K562 (cell line): ENCODE results near the gene PPP1R3A. TPM values are rescaled to one million over a fixed set of nuclear protein-coding genes. Genes with fewer than 3 reads are reported as not detected.

ENCODE experiments used
- ATAC-seq: fragments of 200-7000 bp; cut with Tn5 transposase; 3 replicates; pipeline ENCODE4 v1.9.1; 2020; ENCODE audit warnings: moderate library complexity
- BruUV-seq: library from RNA; stranded (reverse); fragments of 400-500 nt; replicated peaks from 2 replicates; lab custom pipeline; 2021; lab: Mats Ljungman, UMichigan
- CTCF ChIA-PET: fragments of 300-600 bp; formaldehyde crosslinking; extraction: SDS; loops from one replicate; lab custom pipeline; 2021; ENCODE audit warnings: low intra/inter-chr PET ratio; lab: Yijun Ruan, JAX
- POLR2A ChIA-PET: fragments of 300-600, 350-650 bp; sonication (Branson Sonifier 250); formaldehyde crosslinking; extraction: SDS; loops from one replicate; lab custom pipeline; 2021; ENCODE audit warnings: antibody characterized with exemption, inconsistent platforms; lab: Yijun Ruan, JAX
- DNase-seq, 4 experiments: peaks; one replicate each; pipeline versions ENCODE4 v3.0.0 to v3.0.0-alpha.2; 2011 to 2018; ENCODE audit warnings: low spot score in 3 of 4, mixed read lengths in 3 of 4; ENCODE audit errors: extremely low read depth in 1 of 4
- FAIRE-seq: peaks from 2 replicates; lab custom pipeline; 2011; peaks lifted over from hg19 to GRCh38; lab: Jason Lieb, UNC
- H2AFZ ChIP-seq: 2 replicates; pipeline ENCODE4 v1.6.0; 2011; ENCODE audit warnings: low read depth, low read length, control low read depth, inconsistent platforms
- H3K27ac ChIP-seq: fragments of 200-600 bp; 3 replicates; pipeline ENCODE4 v1.8.0; 2011; ENCODE audit warnings: low read depth, mild to moderate bottlenecking, control low read depth, inconsistent platforms, low read length, moderate library complexity, mixed read lengths; ENCODE audit errors: extremely low read depth
- H3K27me3 ChIP-seq, 2 experiments: fragments of 300-600 bp in 1 of 2; 2 replicates in 1 of 2; 3 replicates in 1 of 2; pipeline versions ENCODE4 v1.6.0 to v1.8.0; 2011; ENCODE audit warnings: inconsistent platforms in 2 of 2, low read length in 2 of 2, mild to moderate bottlenecking in 1 of 2, mixed read lengths in 1 of 2, moderate library complexity in 1 of 2; ENCODE audit not compliant: control insufficient read depth in 2 of 2, insufficient read depth in 2 of 2
- H3K36me3 ChIP-seq: fragments of 300-600 bp; 3 replicates; pipeline ENCODE4 v1.8.0; 2011; ENCODE audit warnings: mild to moderate bottlenecking, low read length, inconsistent platforms; ENCODE audit not compliant: control insufficient read depth, insufficient read depth
- H3K4me1 ChIP-seq, 2 experiments: fragments of 200-600 bp in 1 of 2; replicated peaks in 1 of 2; 2 replicates in 1 of 2; 3 replicates in 1 of 2; pipeline versions ENCODE4 v1.5.1 to v1.8.0; 2011; ENCODE audit warnings: inconsistent platforms in 2 of 2, low read length in 2 of 2, mild to moderate bottlenecking in 1 of 2, mixed read lengths in 1 of 2, moderate library complexity in 1 of 2; ENCODE audit not compliant: control insufficient read depth in 2 of 2, insufficient read depth in 2 of 2
- H3K4me2 ChIP-seq: 2 replicates; pipeline ENCODE4 v1.6.1; 2011; ENCODE audit warnings: low read length, control low read depth, inconsistent platforms, mixed read lengths; ENCODE audit not compliant: insufficient read depth
- H3K4me3 ChIP-seq: fragments of 200-600 bp; sonication (generic), shearing (Covaris generic); 2 replicates; pipeline ENCODE4 v1.5.1; 2016; ENCODE audit warnings: control low read depth, inconsistent platforms
- H3K79me2 ChIP-seq: fragments of 200-600 bp; 3 replicates; pipeline ENCODE4 v1.8.0; 2011; ENCODE audit warnings: low read length, inconsistent platforms; ENCODE audit not compliant: control insufficient read depth, insufficient read depth
- H3K9ac ChIP-seq, 2 experiments: 2 replicates each; pipeline versions ENCODE4 v1.6.0 to v1.6.1; 2011; ENCODE audit warnings: low read depth in 2 of 2, low read length in 2 of 2, control low read depth in 1 of 2, inconsistent platforms in 1 of 2, mild to moderate bottlenecking in 1 of 2, mixed read lengths in 1 of 2; ENCODE audit not compliant: insufficient read depth in 1 of 2
- H3K9me1 ChIP-seq: one replicate; pipeline ENCODE4 v1.6.0; 2011; ENCODE audit warnings: inconsistent platforms, mild to moderate bottlenecking, low read length, moderate library complexity; ENCODE audit not compliant: control insufficient read depth, insufficient read depth
- H3K9me3 ChIP-seq: replicated peaks from 2 replicates; pipeline ENCODE4 v1.5.1; 2011; ENCODE audit warnings: low read depth, low read length, inconsistent platforms; ENCODE audit not compliant: control insufficient read depth, insufficient read depth
- H4K20me1 ChIP-seq: replicated peaks from 2 replicates; pipeline ENCODE4 v1.6.1; 2011; ENCODE audit warnings: low read length, inconsistent platforms, mixed read lengths; ENCODE audit not compliant: control insufficient read depth, insufficient read depth
- CHD2 ChIP-seq: IDR thresholded peaks from 2 replicates; pipeline ENCODE4 v1.6.1; 2011; ENCODE audit warnings: low read depth, low read length
- EP300 ChIP-seq: IDR thresholded peaks from 2 replicates; pipeline ENCODE4 v1.6.1; 2012; ENCODE audit warnings: low read length, improper control_type of control experiment
- ETS2 ChIP-seq: IDR thresholded peaks from 2 replicates; pipeline ENCODE4 v1.6.1; 2016; ENCODE audit warnings: borderline replicate concordance, missing genetic modification characterization, mild to moderate bottlenecking, moderate library complexity, missing compliant biosample characterization; ENCODE audit not compliant: poor library complexity, severe bottlenecking
- FUS ChIP-seq: fragments of 200-400 bp; formaldehyde crosslinking; optimal IDR thresholded peaks from 2 replicates; pipeline ENCODE3; 2017; ENCODE audit warnings: low read depth, low read length
- IRF1 ChIP-seq: sonication (generic); formaldehyde crosslinking; IDR thresholded peaks from 2 replicates; pipeline ENCODE4 v1.8.0; 2022; ENCODE audit warnings: missing genetic modification reagents, mild to moderate bottlenecking, borderline replicate concordance
- IRF2 ChIP-seq: sonication (generic); formaldehyde crosslinking; IDR thresholded peaks from 2 replicates; pipeline ENCODE4 v1.8.1; 2022; ENCODE audit warnings: mild to moderate bottlenecking, missing genetic modification reagents
- MYC ChIP-seq, 2 experiments: fragments of 250-450 bp in 1 of 2; sonication (Bioruptor Pico) in 1 of 2; IDR thresholded peaks; 2 replicates each; pipeline versions ENCODE4 v1.5.1 to v1.6.1; 2012 to 2021; ENCODE audit warnings: low read depth in 2 of 2, borderline replicate concordance in 1 of 2, improper control_type of control experiment in 1 of 2, low read length in 1 of 2, mild to moderate bottlenecking in 1 of 2, moderate library complexity in 1 of 2
- RBM22 ChIP-seq: fragments of 200-400 bp; formaldehyde crosslinking; IDR thresholded peaks from 2 replicates; pipeline ENCODE4 v1.6.1; 2018; ENCODE audit warnings: low read length, low read depth; ENCODE audit not compliant: poor library complexity, severe bottlenecking
- SMARCB1 ChIP-seq: IDR thresholded peaks from 2 replicates; pipeline ENCODE4 v1.6.1; 2011; ENCODE audit warnings: improper control_type of control experiment, low read depth; ENCODE audit not compliant: insufficient read length
- SREBF1 ChIP-seq: fragments of 150-350 bp; IDR thresholded peaks from 2 replicates; pipeline ENCODE4 v1.6.1; 2014; ENCODE audit warnings: antibody characterized with exemption, low read depth, low read length, borderline replicate concordance
- TEAD1 ChIP-seq, 2 experiments: fragments of 450-650 bp in 1 of 2; sonication (generic) in 1 of 2; formaldehyde crosslinking; IDR thresholded peaks; 2 replicates each; pipeline versions ENCODE4 v1.4.0 to v1.8.0; 2020 to 2022; ENCODE audit warnings: mild to moderate bottlenecking in 2 of 2, missing genetic modification reagents in 1 of 2
- YBX1 ChIP-seq: fragments of 450-650 bp; IDR thresholded peaks from 2 replicates; pipeline ENCODE4 v1.7.1; 2016; ENCODE audit warnings: mild to moderate bottlenecking
- ZNF695 ChIP-seq: fragments of 450-650 bp; formaldehyde crosslinking; IDR thresholded peaks from 2 replicates; pipeline ENCODE4 v1.4.0; 2020; ENCODE audit warnings: mild to moderate bottlenecking, moderate library complexity
- WGBS: fragments of 100-300 bp; shearing (Covaris generic); methylation state at CpG from one replicate; pipeline ENCODE4 v1.1.6; 2016; ENCODE audit warnings: low coverage, mixed read lengths; ENCODE audit not compliant: insufficient coverage; ENCODE audit errors: missing lambda C conversion rate; 5-methylcytosine and 5-hydroxymethylcytosine counted together
- in situ Hi-C: fragments of 300-500 bp; cut with MboI; formaldehyde crosslinking; loops from 4 replicates; pipeline ENCODE4 v1.15.0; 2018; ENCODE audit warnings: inconsistent platforms, mixed read lengths
- intact Hi-C: fragments of 100-400 bp; cut with micrococcal nuclease; formaldehyde crosslinking; loops from 2 replicates; pipeline ENCODE4 v1.14.2; 2022
- polyA plus RNA-seq, 8 experiments: library from polyadenylated mRNA; depleted of rRNA in 4 of 8; stranded (reverse) in 5 of 8; unstranded in 3 of 8; fragments of >200 nt; fragmentation: Nextera tagmentation in 2 of 8; fragmentation: Illumina TruSeq in 1 of 8; extraction: Ambion mirVana in 2 of 8; extraction: Trizol in 1 of 8; gene quantifications; 2 replicates each; pipeline versions ENCODE4 v1.2.1 to v1.2.3, GENCODE V29; 2011 to 2014; ENCODE audit warnings: inconsistent platforms in 1 of 8, missing spikeins in 1 of 8
- total RNA-seq, 7 experiments: library from RNA; depleted of rRNA in 6 of 7; stranded (reverse); fragments of >200 nt in 6 of 7; fragmentation: Illumina TruSeq in 2 of 7; extraction: Trizol in 2 of 7; gene quantifications; 2 replicates each; pipeline versions ENCODE4 v1.2.1 to v1.2.3, GENCODE V29; 2011 to 2021; ENCODE audit warnings: low replicate concordance in 1 of 7
- TF ChIP-seq, protein P1 (sequence below): fragments of 250-450 bp; sonication (Bioruptor Pico); IDR thresholded peaks from 2 replicates; pipeline ENCODE4 v1.8.0; 2022; ENCODE audit warnings: moderate library complexity, mild to moderate bottlenecking, inconsistent platforms

PPP1R3A gene
- total and polyA plus RNA-seq, 9 of the 15 experiments (the other 6 are each of a cell fraction or from before 2014, with no cell fraction given): 0.01 to 0.03 TPM; not detected in 7

- Histone ChIP-seq H3K79me2 (no peaks in the 10 kb centered on the region), H3K4me1 (no peaks in the 10 kb centered on the region), H3K9me1 (no peaks in the 10 kb centered on the region), H3K4me3 (no peak overlapping the region), H3K4me2 (no peak overlapping the region)
- DNase-seq (no peak), FAIRE-seq (no peak)
- CTCF ChIA-PET: no interaction called here
- 0% methylated on average over 2 of the region's 2 CpGs for WGBS
- no peak for TF ChIP-seq IRF1
- no peak for TF ChIP-seq YBX1
- TF ChIP-seq, all 486 proteins: peak for 0
- Histone ChIP-seq H2AFZ (no peak overlapping the region), H3K9ac (no peak overlapping the region), H3K27ac (no peak overlapping the region), H4K20me1 (no peaks in the 10 kb centered on the region), H3K36me3 (no peaks in the 10 kb centered on the region), H3K27me3 (no peaks in the 10 kb centered on the region), H3K9me3 (no peaks in the 10 kb centered on the region; the same call in 1 of the 2 replicates)
- BruUV-seq: no TSS peak
- intact Hi-C loops (no loop called here), in situ Hi-C loops (no loop called here)
- POLR2A ChIA-PET: interaction anchor here (0.6 kb wide), 1 partner anchor 58 kb away, joined by 3 read pairs; no protein-coding TSS in a partner anchor
- no peak for ATAC-seq
These were observed 62.8 kb downstream of the PPP1R3A start for GRCh38 chr7:113856010-113856409.

DNA sequence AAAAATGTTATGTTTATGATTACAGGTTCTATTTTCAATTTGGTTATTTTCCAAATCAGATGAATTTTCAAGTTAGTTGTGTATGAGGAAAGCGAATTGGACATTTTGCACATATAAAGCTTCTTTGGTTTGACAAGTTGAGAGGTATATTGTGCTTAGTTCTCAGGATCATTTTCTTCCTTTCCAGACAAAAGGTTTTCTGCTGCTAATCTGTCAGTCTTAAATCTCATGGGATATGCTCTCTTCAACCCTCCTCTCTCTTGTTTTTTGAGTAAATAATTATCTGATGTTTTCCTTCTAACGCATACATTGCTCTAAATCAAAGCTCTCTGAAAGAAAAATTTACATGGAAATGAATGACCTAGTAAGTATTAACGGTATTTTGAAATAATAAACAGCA, 77.9 kb downstream of the PPP1R3A start:
- no peak overlapping the region for H3K4me2 ChIP-seq
- FAIRE-seq (no peak), DNase-seq (no peak), ATAC-seq (no peak)
- H3K79me2 ChIP-seq: no peaks in the 10 kb centered on the region
- ChIA-PET CTCF (no interaction called here), POLR2A (no interaction called here)
- H2AFZ ChIP-seq: no peak overlapping the region
- no TSS peak for BruUV-seq
- intact Hi-C loops (no loop called here), in situ Hi-C loops (no loop called here)
- H3K4me3 ChIP-seq: no peak overlapping the region
- no peaks in the 10 kb centered on the region for H3K9me1 ChIP-seq
- no peaks in the 10 kb centered on the region for H3K27me3 ChIP-seq
- H3K9me3 ChIP-seq: no peaks in the 10 kb centered on the region
- no peaks in the 10 kb centered on the region for H3K36me3 ChIP-seq
- WGBS: 4% methylated on average over 3 of the region's 3 CpGs
- no peak overlapping the region for H3K9ac ChIP-seq
- H4K20me1 ChIP-seq: no peaks in the 10 kb centered on the region
- no peaks in the 10 kb centered on the region for H3K4me1 ChIP-seq
- H3K27ac ChIP-seq: no peak overlapping the region
- TF ChIP-seq SREBF1 (no peak), CHD2 (no peak), SMARCB1 (no peak), ETS2 (tag) (no peak), MYC (IDR thresholded peaks at IDR 0.05; ENCODE audit: low read depth, low read length) (no peak), MYC (CRISPR knock-in tag; IDR thresholded peaks at IDR 0.05; ENCODE audit: borderline replicate concordance, low read depth) (no peak), RBM22 (no peak), IRF2 (CRISPR knock-in tag) (no peak), TEAD1 (CRISPR knock-in tag; IDR thresholded peaks at IDR 0.05) (no peak), ZNF695 (no peak), FUS (no peak), EP300 (no peak)
- TF ChIP-seq, protein P1, sequence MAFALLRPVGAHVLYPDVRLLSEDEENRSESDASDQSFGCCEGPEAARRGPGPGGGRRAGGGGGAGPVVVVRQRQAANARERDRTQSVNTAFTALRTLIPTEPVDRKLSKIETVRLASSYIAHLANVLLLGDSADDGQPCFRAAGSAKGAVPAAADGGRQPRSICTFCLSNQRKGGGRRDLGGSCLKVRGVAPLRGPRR (CRISPR knock-in tag): no peak
